H9 (cell line): ENCODE data around the gene LOXL1. TPM values are rescaled to one million over a fixed set of nuclear protein-coding genes. Genes with fewer than 3 reads are reported as not detected.

Experiments used
- DNase-seq: peaks from one replicate; pipeline ENCODE4 v3.0.0-alpha.2; 2017
- H2AFZ ChIP-seq: one replicate; pipeline ENCODE4 v1.6.1; 2013; ENCODE audit warnings: mild to moderate bottlenecking, low read length, control low read depth, moderate library complexity
- H2AK5ac ChIP-seq: 2 replicates; pipeline ENCODE4 v1.6.1; 2013; ENCODE audit warnings: low read length, control low read depth, mixed read lengths; ENCODE audit not compliant: insufficient read length
- H2BK120ac ChIP-seq: one replicate; pipeline ENCODE4 v1.6.1; 2013; ENCODE audit warnings: low read depth, mild to moderate bottlenecking, low read length, control low read depth, inconsistent platforms; ENCODE audit not compliant: poor library complexity, severe bottlenecking
- H2BK12ac ChIP-seq: 2 replicates; pipeline ENCODE4 v1.6.1; 2013; ENCODE audit warnings: low read length, control low read depth, mixed read lengths, low read depth; ENCODE audit not compliant: insufficient read length
- H2BK15ac ChIP-seq: 2 replicates; pipeline ENCODE4 v1.6.1; 2013; ENCODE audit warnings: low read depth, low read length, control low read depth
- H2BK20ac ChIP-seq: one replicate; pipeline ENCODE4 v1.6.1; 2013; ENCODE audit warnings: low read depth, mild to moderate bottlenecking, low read length, control low read depth, inconsistent platforms; ENCODE audit not compliant: poor library complexity, severe bottlenecking
- H2BK5ac ChIP-seq: 2 replicates; pipeline ENCODE4 v1.6.1; 2013; ENCODE audit warnings: low read length, control low read depth, mixed read lengths; ENCODE audit not compliant: insufficient read length
- H3K14ac ChIP-seq: 2 replicates; pipeline ENCODE4 v1.6.1; 2013; ENCODE audit warnings: low read length, control low read depth; ENCODE audit not compliant: insufficient read depth
- H3K18ac ChIP-seq: 2 replicates; pipeline ENCODE4 v1.6.1; 2013; ENCODE audit warnings: low read depth, mild to moderate bottlenecking, mixed read lengths, low read length, control low read depth; ENCODE audit not compliant: insufficient read length
- H3K23ac ChIP-seq: 2 replicates; pipeline ENCODE4 v1.6.1; 2013; ENCODE audit warnings: low read length, control low read depth, mixed read lengths, low read depth; ENCODE audit not compliant: insufficient read length
- H3K23me2 ChIP-seq: 2 replicates; pipeline ENCODE4 v1.6.1; 2013; ENCODE audit warnings: low read depth, mild to moderate bottlenecking, mixed read lengths, low read length, control low read depth; ENCODE audit not compliant: insufficient read length, poor library complexity, severe bottlenecking
- H3K27ac ChIP-seq: 2 replicates; pipeline ENCODE4 v1.5.1; 2013; ENCODE audit warnings: low read length, control low read depth, mixed read lengths, low read depth; ENCODE audit not compliant: insufficient read length
- H3K27me3 ChIP-seq: 2 replicates; pipeline ENCODE4 v1.6.1; 2013; ENCODE audit warnings: low read length, control low read depth, inconsistent platforms; ENCODE audit not compliant: insufficient read depth
- H3K4ac ChIP-seq: 2 replicates; pipeline ENCODE4 v1.6.1; 2013; ENCODE audit warnings: low read depth, mild to moderate bottlenecking, control low read depth, inconsistent platforms, low read length, moderate library complexity
- H3K4me1 ChIP-seq: 2 replicates; pipeline ENCODE4 v1.6.1; 2013; ENCODE audit warnings: low read length, control low read depth, inconsistent platforms; ENCODE audit not compliant: insufficient read depth
- H3K4me2 ChIP-seq: 2 replicates; pipeline ENCODE4 v1.6.1; 2013; ENCODE audit warnings: low read length, control low read depth, mixed read lengths; ENCODE audit not compliant: insufficient read length, insufficient read depth
- H3K56ac ChIP-seq: 2 replicates; pipeline ENCODE4 v1.6.1; 2013; ENCODE audit warnings: low read depth, mild to moderate bottlenecking, mixed read lengths, low read length, control low read depth; ENCODE audit not compliant: insufficient read length
- H3K79me1 ChIP-seq: 2 replicates; pipeline ENCODE4 v1.6.1; 2013; ENCODE audit warnings: low read depth, mild to moderate bottlenecking, moderate library complexity, low read length, control low read depth, inconsistent platforms; ENCODE audit not compliant: insufficient read depth, poor library complexity, severe bottlenecking
- H3K79me2 ChIP-seq: 2 replicates; pipeline ENCODE4 v1.6.1; 2013; ENCODE audit warnings: low read length, control low read depth, inconsistent platforms; ENCODE audit not compliant: insufficient read depth
- H3K9ac ChIP-seq: 2 replicates; pipeline ENCODE4 v1.6.1; 2013; ENCODE audit warnings: low read length, control low read depth, mixed read lengths; ENCODE audit not compliant: insufficient read length; ENCODE audit errors: extremely low read depth
- H3K9me3 ChIP-seq: one replicate; pipeline ENCODE4 v1.6.1; 2013; ENCODE audit warnings: low read depth, low read length, inconsistent platforms; ENCODE audit not compliant: control insufficient read depth
- H3T11ph ChIP-seq: one replicate; pipeline ENCODE4 v1.6.1; 2013; ENCODE audit warnings: mild to moderate bottlenecking, low read length, control low read depth, inconsistent platforms
- H4K20me1 ChIP-seq: one replicate; pipeline ENCODE4 v1.6.1; 2013; ENCODE audit not compliant: control insufficient read depth, insufficient read length, insufficient read depth
- H4K5ac ChIP-seq: 2 replicates; pipeline ENCODE4 v1.6.1; 2013; ENCODE audit warnings: low read depth, mild to moderate bottlenecking, mixed read lengths, low read length, control low read depth; ENCODE audit not compliant: insufficient read length
- H4K8ac ChIP-seq: replicated peaks from 2 replicates; pipeline ENCODE4 v1.6.1; 2013; ENCODE audit warnings: low read length, control low read depth, mixed read lengths, low read depth; ENCODE audit not compliant: insufficient read length
- H4K91ac ChIP-seq: 2 replicates; pipeline ENCODE4 v1.6.1; 2013; ENCODE audit warnings: low read depth, mild to moderate bottlenecking, moderate library complexity, mixed read lengths, low read length, control low read depth; ENCODE audit not compliant: insufficient read length
- H3K27ac Mint-ChIP-seq, 3 experiments: 2 replicates in 2 of 3; 3 replicates in 1 of 3; pipeline ENCODE4 v1.8.0; 2020 to 2021; ENCODE audit warnings: mixed read lengths in 3 of 3, mild to moderate bottlenecking in 1 of 3, moderate library complexity in 1 of 3
- H3K27me3 Mint-ChIP-seq: 2 replicates; pipeline ENCODE4 v1.8.0; 2021; ENCODE audit warnings: low read depth, mild to moderate bottlenecking, moderate library complexity, mixed read lengths
- H3K36me3 Mint-ChIP-seq, 3 experiments: 2 replicates in 2 of 3; 3 replicates in 1 of 3; pipeline ENCODE4 v1.8.0; 2020 to 2021; ENCODE audit warnings: low read depth in 3 of 3, mixed read lengths in 3 of 3; ENCODE audit not compliant: insufficient read depth in 1 of 3
- H3K4me1 Mint-ChIP-seq, 2 experiments: 2 replicates each; pipeline ENCODE4 v1.8.0; 2020; ENCODE audit warnings: mixed read lengths in 2 of 2
- H3K4me3 Mint-ChIP-seq, 2 experiments: 2 replicates in 1 of 2; 3 replicates in 1 of 2; pipeline ENCODE4 v1.8.0; 2020 to 2021; ENCODE audit warnings: mild to moderate bottlenecking in 2 of 2, mixed read lengths in 2 of 2, moderate library complexity in 1 of 2
- H3K9me3 Mint-ChIP-seq, 2 experiments: 2 replicates in 1 of 2; 3 replicates in 1 of 2; pipeline ENCODE4 v1.8.0; 2020; ENCODE audit warnings: mild to moderate bottlenecking in 2 of 2, mixed read lengths in 2 of 2, moderate library complexity in 1 of 2
- CTCF ChIP-seq: fragments of 200-600 bp; sonication (generic); conservative IDR thresholded peaks from 3 replicates; pipeline ENCODE4 v1.8.0; 2021; ENCODE audit warnings: antibody characterized with exemption, mild to moderate bottlenecking
- WGBS: extraction: QIAGEN DNeasy Blood & Tissue Kit; methylation state at CpG from one replicate; pipeline ENCODE4 v1.1.7; 2013; ENCODE audit warnings: missing lambda C conversion rate, low lambda C conversion rate, mixed read lengths; ENCODE audit not compliant: insufficient read length; ENCODE audit errors: extremely low coverage; 5-methylcytosine and 5-hydroxymethylcytosine counted together
- total RNA-seq: library from RNA; stranded (reverse); gene quantifications from 2 replicates; pipeline ENCODE4 v1.2.1, GENCODE V29; 2021

LOXL1 gene
- total RNA-seq, 1 experiment from 2014 or later, result 9.1 TPM

GRCh38 chr15:73923488-73924164 lies 2.6 kb upstream of the LOXL1 start:
- no peak overlapping the region for H2BK12ac ChIP-seq
- no peak overlapping the region for H3K56ac ChIP-seq
- no peaks in the 10 kb centered on the region for H3K79me1 ChIP-seq
- H4K8ac ChIP-seq, result no peak overlapping the region
- H3K23me2 ChIP-seq, result peaks cover 17% of the 10 kb centered on the region
- no peak overlapping the region for H3K9ac ChIP-seq
- H2BK15ac ChIP-seq, result no peak overlapping the region; the same call in 1 of the 2 replicates
- Mint-ChIP-seq H3K4me3 (peak overlapping the region in 1 of 2 experiments; percentile 66; a peak in 3 of 5 replicates), H3K27ac (peak overlapping the region in 2 of 3 experiments; percentile 48 to 70; a peak in 1 of 7 replicates), H3K9me3 (peaks cover 3 to 4% of the 10 kb centered on the region in 2 experiments; a peak in 2 of 5 replicates), H3K4me1 (peaks cover 49 to 55% of the 10 kb centered on the region in 2 experiments), H3K36me3 (peaks cover 4 to 6% (median 6%) of the 10 kb centered on the region in 3 experiments; a peak in 6 of 7 replicates), H3K27me3 (peaks cover 16% of the 10 kb centered on the region)
- no peaks in the 10 kb centered on the region for H4K20me1 ChIP-seq
- H3K4me1 ChIP-seq, result peaks cover 19% of the 10 kb centered on the region; the same call in 1 of the 2 replicates
- no peak overlapping the region for H4K91ac ChIP-seq
- no peak overlapping the region for H2BK5ac ChIP-seq
- peak overlapping the region; percentile 8 for H3K18ac ChIP-seq
- no peak overlapping the region for H3T11ph ChIP-seq
- no peak for DNase-seq
- no peak for TF ChIP-seq CTCF
- no peak overlapping the region for H2AK5ac ChIP-seq
- H3K14ac ChIP-seq, result peak overlapping the region; percentile 34; the same call in 1 of the 2 replicates
- H2BK20ac ChIP-seq, result no peak overlapping the region
- H4K5ac ChIP-seq, result no peak overlapping the region
- H2AFZ ChIP-seq, result no peak overlapping the region
- H2BK120ac ChIP-seq, result no peak overlapping the region
- H3K27me3 ChIP-seq, result no peaks in the 10 kb centered on the region
- no peak overlapping the region for H3K4ac ChIP-seq
- no peak overlapping the region for H3K23ac ChIP-seq
- H3K27ac ChIP-seq, result no peak overlapping the region
- H3K79me2 ChIP-seq, result no peaks in the 10 kb centered on the region
- WGBS, result no CpG with 5 or more reads among the region's 6 CpGs
- H3K4me2 ChIP-seq, result no peak overlapping the region
- no peaks in the 10 kb centered on the region for H3K9me3 ChIP-seq
